Stimulated activated naive CD8-positive, alpha-beta T cell treated with anti-CD3 and anti-CD28 coated beads, Interleukin-15, amount 100 ng/mL, for 72 hours (primary cell): ENCODE results near the gene KLF3.
"Not testable (repeated sequence)": the region's sequence is repeated elsewhere in the genome, so short reads cannot be mapped to it uniquely, and the experiment has no call there.

Source experiments
- ATAC-seq: fragments of 150-1000 bp; cut with Tn5 transposase; 2 replicates; pipeline ENCODE4 v1.10.0; 2021; ENCODE audit warnings: mild to moderate bottlenecking, moderate library complexity
- DNase-seq, 2 donors: peaks; one replicate each; pipeline ENCODE4 v3.0.0; 2021 to 2022
- H3K27ac Mint-ChIP-seq, 2 donors: one replicate each; pipeline ENCODE4 v1.8.0; 2022; ENCODE audit warnings: mild to moderate bottlenecking in 2 of 2, mixed read lengths in 2 of 2, moderate library complexity in 2 of 2
- H3K27me3 Mint-ChIP-seq: one replicate; pipeline ENCODE4 v1.8.0; 2022; ENCODE audit warnings: mixed read lengths
- H3K4me1 Mint-ChIP-seq: one replicate; pipeline ENCODE4 v1.8.0; 2022; ENCODE audit warnings: mild to moderate bottlenecking, mixed read lengths
- H3K4me3 Mint-ChIP-seq, 2 donors: one replicate each; pipeline ENCODE4 v1.8.0; 2022; ENCODE audit warnings: mild to moderate bottlenecking in 2 of 2, mixed read lengths in 2 of 2, moderate library complexity in 1 of 2
- H3K9me3 Mint-ChIP-seq, 2 donors: one replicate each; pipeline ENCODE4 v1.8.0; 2022; ENCODE audit warnings: mixed read lengths in 2 of 2

The KLF3 gene

GRCh38 chr4:38663801-38664705 is at the start of gene KLF3:
Gene KLF3, plus strand, starts transcription at chr4:38664199. Its CDS starts 16,427 bp downstream, at chr4:38680626.
- H3K27me3 Mint-ChIP-seq, result no peaks in the 10 kb centered on the region
- peak; percentile 77 for ATAC-seq
- H3K4me3 Mint-ChIP-seq, result peak within 1 kb of the TSS; percentile 90
- DNase-seq, result peak; percentile 79
- H3K27ac Mint-ChIP-seq, result peak within 1 kb of the TSS; percentile 67 to 86
- H3K9me3 Mint-ChIP-seq, result peaks cover 6 to 9% of the 10 kb centered on the region in 2 donors
- H3K4me1 Mint-ChIP-seq, result peaks cover 66% of the 10 kb centered on the region

GRCh38 chr4:38614231-38614630 is 49.8 kb upstream of the KLF3 start:
- Mint-ChIP-seq H3K9me3 (no peaks in the 10 kb centered on the region), H3K27ac (peak overlapping the region in 1 of 2 donors; percentile 62), H3K4me1 (peaks cover 38% of the 10 kb centered on the region), H3K27me3 (no peaks in the 10 kb centered on the region), H3K4me3 (no peak overlapping the region)
- ATAC-seq (no peak), DNase-seq (no peak)

GRCh38 chr4:38615847-38616246 is 48.2 kb upstream of the KLF3 start:
- Mint-ChIP-seq H3K4me1 (peaks cover 29% of the 10 kb centered on the region), H3K27ac (no peak overlapping the region), H3K27me3 (no peaks in the 10 kb centered on the region), H3K4me3 (no peak overlapping the region), H3K9me3 (no peaks in the 10 kb centered on the region)
- ATAC-seq (no peak), DNase-seq (no peak)

- Mint-ChIP-seq H3K27me3 (no peaks in the 10 kb centered on the region), H3K4me3 (no peak overlapping the region), H3K9me3 (no peaks in the 10 kb centered on the region), H3K4me1 (peaks cover 26% of the 10 kb centered on the region), H3K27ac (no peak overlapping the region)
- DNase-seq (no peak), ATAC-seq (peak; percentile 94)
These were observed 45.5 kb upstream of the KLF3 start for GRCh38 chr4:38618505-38618904.

GRCh38 chr4:38619316-38619715 is 44.7 kb upstream of the KLF3 start:
- H3K27ac Mint-ChIP-seq, result peak overlapping the region in 1 of 2 donors; percentile 78

GRCh38 chr4:38620065-38620464 is 43.9 kb upstream of the KLF3 start:
- Mint-ChIP-seq H3K27me3 (no peaks in the 10 kb centered on the region), H3K27ac (no peak overlapping the region), H3K9me3 (no peaks in the 10 kb centered on the region), H3K4me3 (no peak overlapping the region), H3K4me1 (peaks cover 10% of the 10 kb centered on the region)
- ATAC-seq (no peak), DNase-seq (no peak)

More at GRCh38 chr4:38619316-38619715, 44.7 kb upstream of the KLF3 start:
- H3K4me3 Mint-ChIP-seq, result no peak overlapping the region
- H3K4me1 Mint-ChIP-seq, result peaks cover 17% of the 10 kb centered on the region
- no peak for ATAC-seq
- H3K9me3 Mint-ChIP-seq, result no peaks in the 10 kb centered on the region
- no peaks in the 10 kb centered on the region for H3K27me3 Mint-ChIP-seq
- DNase-seq, result no peak

GRCh38 chr4:38620527-38621027 is 43.4 kb upstream of the KLF3 start:
- ATAC-seq (no peak), DNase-seq (no peak)
- no peak overlapping the region for H3K27ac Mint-ChIP-seq
- no peaks in the 10 kb centered on the region for H3K27me3 Mint-ChIP-seq
- H3K4me3 Mint-ChIP-seq, result no peak overlapping the region
- H3K9me3 Mint-ChIP-seq, result no peaks in the 10 kb centered on the region
- H3K4me1 Mint-ChIP-seq, result peaks cover 8% of the 10 kb centered on the region

GRCh38 chr4:38621028-38621684 is 42.8 kb upstream of the KLF3 start:
- Mint-ChIP-seq H3K9me3 (no peaks in the 10 kb centered on the region), H3K27me3 (no peaks in the 10 kb centered on the region), H3K4me3 (no peak overlapping the region), H3K4me1 (peaks cover 2% of the 10 kb centered on the region), H3K27ac (no peak overlapping the region)
- ATAC-seq (no peak), DNase-seq (no peak)

GRCh38 chr4:38621831-38622230 is 42.2 kb upstream of the KLF3 start:
- DNase-seq (no peak), ATAC-seq (no peak)
- no peak overlapping the region for H3K4me3 Mint-ChIP-seq
- peak overlapping the region in 1 of 2 donors; percentile 63 for H3K27ac Mint-ChIP-seq
- no peaks in the 10 kb centered on the region for H3K4me1 Mint-ChIP-seq
- no peaks in the 10 kb centered on the region for H3K9me3 Mint-ChIP-seq
- H3K27me3 Mint-ChIP-seq, result no peaks in the 10 kb centered on the region

- DNase-seq, H3K27me3 Mint-ChIP-seq, H3K4me1 Mint-ChIP-seq, H3K9me3 Mint-ChIP-seq, ATAC-seq, H3K4me3 Mint-ChIP-seq: not testable (repeated sequence)
- H3K27ac Mint-ChIP-seq, result peak overlapping the region; percentile 13 to 63
These were observed 41.7 kb upstream of the KLF3 start for GRCh38 chr4:38622340-38622739.

GRCh38 chr4:38623260-38623659 is 40.7 kb upstream of the KLF3 start:
- Mint-ChIP-seq H3K27me3 (no peaks in the 10 kb centered on the region), H3K27ac (no peak overlapping the region), H3K4me3 (no peak overlapping the region), H3K4me1 (no peaks in the 10 kb centered on the region), H3K9me3 (no peaks in the 10 kb centered on the region)
- ATAC-seq (no peak), DNase-seq (no peak)

- H3K27ac Mint-ChIP-seq, result no peak overlapping the region
- H3K27me3 Mint-ChIP-seq, result no peaks in the 10 kb centered on the region
- DNase-seq (no peak), ATAC-seq (no peak)
- no peak overlapping the region for H3K4me3 Mint-ChIP-seq
- H3K9me3 Mint-ChIP-seq, result no peaks in the 10 kb centered on the region
- H3K4me1 Mint-ChIP-seq, result no peaks in the 10 kb centered on the region
These were observed 39.7 kb upstream of the KLF3 start for GRCh38 chr4:38624311-38624710.

GRCh38 chr4:38625508-38625907 is 38.5 kb upstream of the KLF3 start:
- H3K4me3 Mint-ChIP-seq, result no peak overlapping the region
- H3K4me1 Mint-ChIP-seq, result no peaks in the 10 kb centered on the region
- H3K27ac Mint-ChIP-seq, result peak overlapping the region in 1 of 2 donors; percentile 9
- H3K9me3 Mint-ChIP-seq, result no peaks in the 10 kb centered on the region
- ATAC-seq, result peak; percentile 62
- H3K27me3 Mint-ChIP-seq, result no peaks in the 10 kb centered on the region
- DNase-seq, result no peak

GRCh38 chr4:38626901-38627444 is 37.0 kb upstream of the KLF3 start:
- H3K4me1 Mint-ChIP-seq, H3K4me3 Mint-ChIP-seq, H3K27ac Mint-ChIP-seq, H3K27me3 Mint-ChIP-seq, ATAC-seq, DNase-seq, H3K9me3 Mint-ChIP-seq: not testable (repeated sequence)

- H3K4me3 Mint-ChIP-seq, result no peak overlapping the region
- no peaks in the 10 kb centered on the region for H3K4me1 Mint-ChIP-seq
- H3K27ac Mint-ChIP-seq, result no peak overlapping the region
- H3K27me3 Mint-ChIP-seq, result no peaks in the 10 kb centered on the region
- DNase-seq (no peak), ATAC-seq (no peak)
- H3K9me3 Mint-ChIP-seq, result no peaks in the 10 kb centered on the region
These were observed 33.5 kb upstream of the KLF3 start for GRCh38 chr4:38630519-38630918.
